GM18909 (cell line): ENCODE results near the gene GCLM.

ENCODE experiments used
- ATAC-seq: cut with Tn5 transposase; IDR thresholded peaks from one replicate; pipeline ENCODE4 v1.9.1; 2021; ENCODE audit warnings: mild to moderate bottlenecking; ENCODE audit not compliant: unreplicated experiment, poor library complexity

Gene GCLM

DNA sequence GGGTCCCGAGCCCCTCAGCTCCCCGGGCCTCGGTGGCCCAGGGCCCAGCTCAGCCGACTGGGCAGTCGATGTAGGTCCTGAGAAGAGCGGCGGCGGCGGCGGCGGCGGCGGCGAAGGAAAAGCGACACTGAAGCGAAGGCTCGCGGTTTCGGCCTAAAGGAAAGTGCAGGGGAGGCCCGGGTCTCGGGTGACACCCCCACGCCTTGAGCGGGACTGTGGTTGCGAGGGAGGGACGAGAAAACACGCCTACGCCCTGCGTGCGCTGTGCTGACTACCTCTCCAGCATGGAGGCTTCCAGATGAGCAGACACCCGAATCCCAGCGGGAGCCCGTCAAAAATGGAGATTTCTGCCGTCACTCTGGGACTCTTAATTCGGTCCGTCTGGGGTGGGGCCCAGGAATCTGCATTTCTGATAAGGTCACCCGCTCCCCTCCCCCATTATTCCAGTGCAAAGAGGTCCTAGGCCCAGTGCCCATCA lies 61.4 kb downstream of the GCLM start:
- peak; percentile 27 for ATAC-seq

DNA sequence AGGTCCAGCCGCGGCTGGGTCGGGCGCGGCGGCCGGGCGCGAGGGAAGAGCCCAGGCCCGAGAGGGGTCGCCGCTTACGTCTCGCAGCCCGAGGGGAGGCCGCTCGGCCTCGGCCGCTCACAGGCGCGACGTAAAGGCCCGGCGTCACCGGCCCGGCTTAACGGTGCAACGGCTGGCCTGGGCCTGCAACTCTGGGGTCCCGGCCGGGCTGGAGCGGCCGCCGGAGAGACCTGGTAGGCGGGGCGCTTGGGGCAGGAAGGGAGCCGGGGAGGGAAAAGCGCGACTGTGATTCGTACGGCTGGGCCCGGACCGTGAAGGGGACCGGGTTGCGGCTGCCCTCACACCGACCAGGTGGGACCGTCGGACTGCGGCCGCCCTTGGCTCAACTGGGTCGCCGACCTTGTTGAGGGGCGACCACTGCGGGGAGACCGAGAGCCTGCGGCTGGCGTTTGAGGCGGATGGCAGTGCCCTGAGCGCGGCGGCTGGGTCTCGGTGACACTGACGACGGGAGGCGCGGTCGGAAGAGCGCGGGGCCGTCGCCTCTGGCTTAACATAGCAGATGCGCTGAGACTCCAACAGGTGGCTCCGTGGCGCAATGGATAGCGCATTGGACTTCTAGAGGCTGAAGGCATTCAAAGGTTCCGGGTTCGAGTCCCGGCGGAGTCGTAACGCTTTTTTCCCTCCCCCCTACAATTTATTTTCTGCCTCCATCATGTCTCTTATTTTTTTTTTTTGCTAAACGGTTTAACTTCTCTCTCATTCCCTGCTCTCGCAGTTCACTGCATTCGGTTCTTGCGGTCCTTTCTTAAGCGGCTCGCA lies 62.0 kb downstream of the GCLM start:
- peak; percentile 74 for ATAC-seq

DNA sequence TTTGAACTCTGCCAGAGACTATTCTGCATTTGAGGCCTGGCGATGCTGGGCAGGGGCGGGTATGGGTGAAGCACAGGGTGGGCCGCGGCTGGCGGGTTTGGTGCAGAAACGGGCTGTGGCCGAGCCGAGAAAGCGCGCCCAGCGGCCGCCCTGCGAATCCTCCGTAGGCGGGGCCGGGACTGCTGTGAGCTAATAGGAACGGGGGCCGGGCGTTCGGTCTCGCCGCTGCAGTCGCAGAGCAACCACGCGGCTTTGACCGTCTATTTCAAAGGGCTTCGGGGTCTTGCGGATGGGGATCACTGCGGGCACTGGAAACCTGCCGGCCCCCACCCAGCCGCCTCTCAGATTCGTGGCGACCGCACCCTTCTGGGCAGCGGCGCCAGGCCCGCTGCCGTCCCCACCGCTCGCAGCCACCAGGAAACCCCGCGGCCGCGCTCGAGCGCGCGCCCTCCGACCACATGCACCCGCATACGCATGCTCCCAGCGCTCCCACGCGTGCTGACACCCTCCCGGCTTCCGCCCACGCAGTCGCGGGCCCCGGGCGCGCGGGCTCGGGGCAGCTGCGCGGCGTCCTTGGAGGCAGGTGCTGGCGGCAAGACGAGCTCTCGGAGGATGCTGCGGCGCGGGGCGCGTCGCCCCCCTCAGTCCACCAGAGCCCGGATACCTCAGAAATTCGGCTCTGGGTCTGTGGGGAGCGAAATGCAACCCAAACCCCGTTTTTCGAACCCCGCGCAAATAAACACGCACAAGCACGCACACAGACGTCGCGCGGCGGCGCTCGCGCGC lies 62.8 kb downstream of the GCLM start:
- ATAC-seq = peak; percentile 59

DNA sequence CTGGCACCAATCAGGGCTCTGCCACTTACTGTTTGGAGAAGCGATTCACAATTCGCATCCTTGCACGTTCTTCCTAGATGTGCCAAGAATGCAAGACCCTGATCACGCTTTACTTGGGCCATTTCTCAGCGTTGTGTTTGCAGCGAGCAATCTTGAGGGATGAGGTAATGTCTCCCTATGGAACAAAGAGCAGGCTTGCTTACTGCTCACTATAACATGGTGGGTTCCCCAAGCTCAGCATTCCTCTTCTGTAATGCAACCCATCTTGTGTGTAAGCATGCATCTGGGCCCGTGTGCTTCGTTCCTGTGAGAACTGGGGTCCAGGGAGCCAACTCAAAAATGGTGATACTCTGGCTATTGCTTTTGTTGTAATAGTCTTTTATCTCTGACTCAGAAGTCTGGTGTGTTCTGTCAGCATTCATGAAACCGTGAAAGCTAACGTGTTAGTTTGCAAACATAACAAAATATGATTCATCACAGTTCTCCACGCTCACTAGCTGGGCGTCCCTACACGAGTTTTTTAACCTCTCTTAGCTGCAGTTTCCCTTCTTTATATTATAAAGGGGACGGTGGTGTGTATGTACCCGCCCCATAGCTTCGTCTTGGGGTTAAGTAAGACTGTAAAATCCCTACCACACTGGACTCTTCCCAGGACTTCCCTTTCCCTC lies 63.6 kb downstream of the GCLM start:
- ATAC-seq = peak; percentile 11

DNA sequence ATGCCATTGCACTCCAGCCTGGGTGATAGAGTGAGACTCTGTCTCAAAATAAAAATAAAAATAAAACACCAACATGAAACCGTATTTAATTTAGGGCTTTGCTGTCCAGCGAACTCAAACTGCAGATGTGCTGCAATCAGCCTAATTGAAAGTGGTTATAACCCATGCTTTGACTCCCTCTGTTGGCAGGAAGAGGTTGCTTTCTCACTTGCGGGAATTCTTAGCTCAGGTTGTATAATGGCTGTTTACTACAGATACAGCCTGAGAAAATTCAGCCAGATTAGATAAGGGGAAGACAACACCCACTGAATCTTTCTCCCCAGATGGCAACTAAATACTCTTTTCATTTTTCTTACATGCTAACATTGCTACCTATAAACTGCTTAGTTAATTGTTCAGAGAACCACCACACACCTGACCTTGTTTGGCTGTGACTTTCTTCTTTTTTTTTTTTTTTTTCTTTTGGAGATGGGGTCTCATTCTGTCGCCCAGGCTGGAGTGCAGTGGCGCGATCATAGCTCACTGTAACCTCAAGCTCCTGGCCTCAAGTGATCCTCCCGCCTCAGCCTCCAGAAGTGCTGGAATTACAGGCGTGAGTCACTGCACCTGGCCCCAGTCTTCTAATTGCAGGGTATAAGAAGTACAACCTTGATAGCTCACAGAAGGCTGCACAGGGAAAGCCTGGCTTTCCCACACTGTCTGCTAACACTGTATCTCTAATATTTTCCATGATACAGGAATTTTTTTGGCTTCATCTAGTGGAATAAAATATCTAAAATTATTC lies 64.8 kb downstream of the GCLM start:
- ATAC-seq = no peak

DNA sequence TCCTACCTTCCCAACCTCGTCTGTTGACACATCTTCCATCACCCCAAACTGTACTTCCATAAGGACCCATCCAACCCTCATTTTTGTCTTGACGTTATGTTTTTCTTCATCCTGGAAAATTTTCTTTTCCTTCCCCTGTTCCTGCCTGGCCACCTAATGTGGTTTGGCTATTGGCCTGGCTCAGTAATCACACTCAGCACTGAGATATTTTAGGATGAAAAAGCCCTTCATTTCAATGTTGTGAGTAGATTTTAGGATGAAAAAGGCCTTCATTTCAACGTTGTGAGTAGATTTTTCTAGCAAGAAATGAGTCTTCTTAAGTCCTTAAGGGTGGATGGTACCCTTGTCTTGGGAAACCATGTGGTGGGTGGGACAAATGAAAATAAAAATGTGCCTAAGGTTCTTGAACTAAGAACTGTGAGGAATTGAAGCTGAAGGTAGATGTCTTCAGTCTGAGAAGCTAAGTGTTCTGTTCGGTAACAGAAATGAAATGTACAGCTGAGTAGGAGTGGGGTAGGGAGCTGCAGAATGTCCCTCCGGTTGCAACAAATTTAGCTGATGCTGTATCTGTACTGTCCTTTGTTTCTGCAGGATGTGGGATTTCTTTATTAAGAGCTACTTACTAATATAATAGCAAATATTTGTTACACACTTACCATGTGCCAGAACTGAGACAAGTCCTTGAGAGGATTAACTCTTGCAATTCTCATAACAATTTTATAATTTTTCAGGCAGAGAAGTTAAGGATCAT lies 66.3 kb downstream of the GCLM start:
- ATAC-seq = no peak

DNA sequence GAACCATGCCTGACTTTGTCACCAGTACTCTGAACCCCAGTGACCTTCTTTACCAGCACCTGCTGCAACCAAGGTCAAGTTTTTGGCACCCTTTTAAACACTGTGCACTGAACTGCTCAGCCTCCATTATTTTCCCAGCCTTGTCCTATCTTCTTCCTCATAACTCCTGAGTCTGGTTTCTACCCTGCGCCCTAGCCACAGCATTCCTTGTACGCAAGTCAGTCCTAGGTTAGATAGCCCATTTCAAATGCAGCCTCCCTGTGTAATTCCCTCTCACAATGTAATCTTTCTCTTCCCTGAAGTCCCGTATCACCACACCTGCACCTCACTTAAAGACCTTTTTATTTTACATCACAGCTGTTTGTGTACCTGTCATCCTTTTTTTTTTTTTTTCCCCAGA lies 67.5 kb downstream of the GCLM start:
- ATAC-seq = no peak

DNA sequence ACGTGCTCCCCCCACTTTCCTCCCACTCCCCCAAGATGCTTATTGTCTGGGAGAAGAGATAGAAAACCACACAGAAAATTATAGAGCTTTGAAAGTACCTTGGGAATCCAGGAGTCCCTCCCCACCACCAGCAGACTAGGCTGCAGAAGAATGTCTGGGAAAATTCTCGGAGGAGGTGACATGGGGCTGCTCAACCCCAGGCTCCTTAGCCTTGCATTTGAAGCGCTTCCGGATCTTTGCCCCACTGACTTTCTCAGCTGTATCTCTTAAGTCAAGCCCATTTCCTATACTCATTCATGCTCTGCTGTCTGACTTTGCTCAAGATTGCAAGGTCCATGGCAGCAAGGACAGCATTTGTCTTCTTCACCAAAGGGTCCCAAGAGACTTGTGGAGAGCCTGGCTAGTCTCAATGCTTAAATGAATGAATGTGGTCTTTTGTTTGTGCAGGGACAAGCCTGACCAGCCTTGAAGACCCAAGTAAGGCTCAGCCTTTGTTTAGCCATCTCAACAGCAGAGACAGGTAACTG lies 68.2 kb downstream of the GCLM start:
- ATAC-seq = no peak

DNA sequence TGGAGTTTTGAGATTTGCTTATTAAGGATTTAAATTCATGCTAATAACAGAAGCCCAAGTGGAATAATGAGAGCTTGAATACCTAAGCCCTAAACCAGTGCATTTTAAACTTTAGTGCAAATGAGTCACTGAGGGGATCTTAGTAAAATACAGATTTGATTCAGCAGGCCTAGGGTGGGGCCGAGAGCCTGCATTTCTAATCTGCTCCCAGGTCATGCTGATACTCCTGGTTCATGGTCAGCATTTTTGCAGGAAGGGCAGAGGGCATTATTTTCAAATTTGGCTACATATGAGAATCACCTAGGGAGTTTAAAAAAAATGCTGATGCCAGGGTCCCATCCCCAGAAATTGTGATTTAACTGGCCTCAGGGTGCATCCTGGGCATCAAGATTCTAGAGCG lies 69.5 kb downstream of the GCLM start:
- ATAC-seq = no peak

DNA sequence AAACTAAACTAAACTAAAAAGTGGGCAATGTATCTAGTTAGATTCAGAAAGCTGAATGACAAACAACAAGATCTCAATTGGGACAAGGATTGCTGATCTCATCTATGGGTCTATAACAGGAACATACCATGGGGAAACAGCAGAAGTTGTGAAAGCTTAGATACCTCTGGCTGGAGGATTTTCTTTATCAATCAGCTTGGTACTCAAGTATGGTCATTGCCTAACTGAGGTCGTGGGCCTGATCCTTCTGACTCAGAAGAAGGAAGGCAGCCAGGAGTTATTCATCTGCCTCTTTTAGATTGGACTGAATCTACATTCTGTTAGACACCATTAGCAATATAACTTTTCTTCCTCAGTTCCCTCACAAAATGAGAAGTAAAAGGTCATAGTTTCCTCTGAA lies 69.9 kb downstream of the GCLM start:
- no peak for ATAC-seq

DNA sequence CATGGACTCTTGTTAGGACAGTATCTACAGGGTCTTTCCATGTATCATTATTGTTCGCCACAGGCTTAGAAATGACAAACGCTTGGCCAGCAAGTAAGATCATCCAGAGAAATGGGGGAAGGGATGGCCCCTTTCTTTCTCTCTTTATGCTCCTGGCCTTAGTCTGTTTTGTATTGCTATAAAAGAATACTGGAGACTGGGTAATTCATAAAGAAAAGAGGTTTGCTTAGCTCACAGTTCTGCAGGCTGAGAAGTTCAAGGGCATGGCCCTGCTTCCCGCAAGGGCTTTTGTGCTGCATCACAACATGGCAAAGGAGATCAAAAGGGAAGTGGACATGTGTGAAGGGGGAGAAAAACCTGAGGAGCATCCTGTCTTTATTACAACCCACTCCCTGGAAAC lies 71.3 kb downstream of the GCLM start:
- ATAC-seq = no peak
